DMS53 treated with DMSO at 0.1 percent for 48 hours (cell line): ENCODE data around the gene NEUROD2.

Source experiments
- DNase-seq: peaks from one replicate; lab custom pipeline; 2025; ENCODE audit not compliant: unreplicated experiment; lab: John Stamatoyannopoulos, UW

NEUROD2 gene

GRCh38 chr17:39635614-39636176 is 28.0 kb upstream of the NEUROD2 start:
- no peak for DNase-seq

- DNase-seq = peak; percentile 47
Measured at GRCh38 chr17:39634384-39634871, 26.7 kb upstream of the NEUROD2 start.

GRCh38 chr17:39633570-39634183 is 26.0 kb upstream of the NEUROD2 start:
- DNase-seq = no peak

GRCh38 chr17:39632153-39632941 is 24.6 kb upstream of the NEUROD2 start:
- DNase-seq = no peak

- DNase-seq = no peak
Measured at GRCh38 chr17:39631403-39631802, 23.7 kb upstream of the NEUROD2 start.

GRCh38 chr17:39629898-39630297 is 22.2 kb upstream of the NEUROD2 start:
- no peak for DNase-seq

- DNase-seq = no peak
Measured at GRCh38 chr17:39629494-39629880, 21.8 kb upstream of the NEUROD2 start.

GRCh38 chr17:39628655-39629493 is 21.2 kb upstream of the NEUROD2 start:
- no peak for DNase-seq

- DNase-seq = no peak
Measured at GRCh38 chr17:39627712-39628516, 20.2 kb upstream of the NEUROD2 start.

- no peak for DNase-seq
Measured at GRCh38 chr17:39627047-39627711, 19.5 kb upstream of the NEUROD2 start.

- no peak for DNase-seq
Measured at GRCh38 chr17:39626171-39627046, 18.7 kb upstream of the NEUROD2 start, which contains the start of gene PPP1R1B. PPP1R1B (plus strand) TSS chr17:39626952; CDS start chr17:39627393, 441 bp downstream.

- DNase-seq = no peak
Measured at GRCh38 chr17:39625198-39625785, 17.6 kb upstream of the NEUROD2 start.

GRCh38 chr17:39624313-39624712 is 16.6 kb upstream of the NEUROD2 start:
- no peak for DNase-seq

GRCh38 chr17:39623356-39623950 is 15.7 kb upstream of the NEUROD2 start:
- peak; percentile 27 for DNase-seq

- DNase-seq = no peak
Measured at GRCh38 chr17:39622380-39623006, 14.8 kb upstream of the NEUROD2 start.

- DNase-seq = peak; percentile 52
Measured at GRCh38 chr17:39621523-39622379, 14.0 kb upstream of the NEUROD2 start.

GRCh38 chr17:39619786-39620101 is 12.0 kb upstream of the NEUROD2 start:
- DNase-seq = no peak
